HepG2 (cell line): Measurements from ENCODE around the gene FNDC3A. TPM values are rescaled to one million over a fixed set of nuclear protein-coding genes. Genes with fewer than 3 reads are reported as not detected.
A peak's percentile ranks its signal among the peaks of the same experiment; 100 is the strongest.

ENCODE experiments used
- AGO2 ChIP-seq: fragments of 200-400 bp; formaldehyde crosslinking; optimal IDR thresholded peaks from 2 replicates; pipeline ENCODE3; 2017; ENCODE audit warnings: mild to moderate bottlenecking, low read depth, low read length, moderate library complexity
- CBX1 ChIP-seq: IDR thresholded peaks from one replicate; pipeline ENCODE4 v1.6.1; 2016; ENCODE audit warnings: antibody characterized with exemption, low read depth
- CENPT ChIP-seq: sonication (generic); formaldehyde crosslinking; IDR thresholded peaks from 2 replicates; pipeline ENCODE4 v1.8.0; 2022; ENCODE audit warnings: low read depth, mild to moderate bottlenecking, moderate library complexity, missing genetic modification reagents
- DBP ChIP-seq: sonication (generic); formaldehyde crosslinking; IDR thresholded peaks from 2 replicates; pipeline ENCODE4 v1.4.0; 2020; ENCODE audit warnings: missing genetic modification reagents; ENCODE audit errors: not compliant biosample characterization
- E2F5 ChIP-seq: sonication (generic); formaldehyde crosslinking; conservative IDR thresholded peaks from 2 replicates; pipeline ENCODE4 v1.4.0; 2020; ENCODE audit warnings: missing genetic modification reagents
- HOXA3 ChIP-seq: sonication (generic); formaldehyde crosslinking; IDR thresholded peaks from 2 replicates; pipeline ENCODE4 v1.5.0; 2020; ENCODE audit warnings: missing genetic modification reagents
- LCORL ChIP-seq, 2 experiments: fragments of 450-650 bp in 1 of 2; sonication (generic) in 1 of 2; formaldehyde crosslinking in 1 of 2; IDR thresholded peaks; 2 replicates each; pipeline versions ENCODE4 v1.5.0 to v1.6.1; 2017 to 2020; ENCODE audit warnings: antibody characterized with exemption in 1 of 2, missing genetic modification reagents in 1 of 2
- MIER3 ChIP-seq: IDR thresholded peaks from 2 replicates; pipeline ENCODE4 v1.6.1; 2016; ENCODE audit warnings: missing compliant biosample characterization, borderline replicate concordance
- MTA3 ChIP-seq: sonication (generic); formaldehyde crosslinking; IDR thresholded peaks from 2 replicates; pipeline ENCODE4 v1.4.0; 2020; ENCODE audit warnings: missing genetic modification reagents
- NR2C2 ChIP-seq: sonication (generic); formaldehyde crosslinking; IDR thresholded peaks from 2 replicates; pipeline ENCODE4 v1.4.0; 2020; ENCODE audit warnings: missing genetic modification reagents, mild to moderate bottlenecking, moderate library complexity, borderline replicate concordance
- SKIL ChIP-seq: sonication (generic); formaldehyde crosslinking; IDR thresholded peaks from 2 replicates; pipeline ENCODE4 v1.8.0; 2022; ENCODE audit warnings: missing genetic modification reagents, mild to moderate bottlenecking, moderate library complexity, borderline replicate concordance
- SOX6 ChIP-seq, 2 experiments: fragments of 450-650 bp in 1 of 2; sonication (generic) in 1 of 2; formaldehyde crosslinking in 1 of 2; IDR thresholded peaks; 2 replicates each; pipeline versions ENCODE4 v1.4.0 to v1.6.1; 2017 to 2020; ENCODE audit warnings: antibody characterized with exemption in 1 of 2, mild to moderate bottlenecking in 1 of 2, missing genetic modification reagents in 1 of 2
- YEATS4 ChIP-seq: sonication (generic); formaldehyde crosslinking; IDR thresholded peaks from 2 replicates; pipeline ENCODE4 v1.4.0; 2020; ENCODE audit warnings: missing genetic modification reagents, borderline replicate concordance
- ZSCAN12 ChIP-seq: sonication (generic); formaldehyde crosslinking; IDR thresholded peaks from 2 replicates; pipeline ENCODE4 v1.9.0; 2021; ENCODE audit warnings: mild to moderate bottlenecking, missing genetic modification reagents
- polyA plus RNA-seq, 8 experiments: library from polyadenylated mRNA; depleted of rRNA in 3 of 8; stranded (reverse) in 7 of 8; unstranded in 1 of 8; fragments of >200 nt; fragmentation: Illumina TruSeq in 4 of 8; extraction: Trizol in 4 of 8; gene quantifications; 2 replicates each; pipeline versions ENCODE4 v1.2.1 to v1.2.3, GENCODE V29; 2011 to 2016; ENCODE audit warnings: low read depth in 4 of 8, missing spikeins in 1 of 8, mixed read lengths in 1 of 8; ENCODE audit not compliant: insufficient read depth in 1 of 8
- total RNA-seq, 5 experiments: library from RNA; depleted of rRNA; stranded (reverse); fragments of >200 nt; fragmentation: Illumina TruSeq; extraction: Trizol; gene quantifications; 2 replicates each; pipeline ENCODE4 v1.2.3, GENCODE V29; 2016; ENCODE audit warnings: low read depth in 1 of 5
- TF ChIP-seq, protein P1 (sequence below): sonication (generic); formaldehyde crosslinking; IDR thresholded peaks from 2 replicates; pipeline ENCODE4 v1.5.0; 2020; ENCODE audit warnings: missing genetic modification reagents
- TF ChIP-seq, protein P2 (sequence below): sonication (generic); formaldehyde crosslinking; IDR thresholded peaks from 2 replicates; pipeline ENCODE4 v1.8.0; 2023; ENCODE audit warnings: mild to moderate bottlenecking, missing genetic modification reagents
- TF ChIP-seq, protein P3 (sequence below): IDR thresholded peaks from 2 replicates; pipeline ENCODE4 v1.6.1; 2016; ENCODE audit warnings: missing compliant biosample characterization, missing genetic modification reagents, borderline replicate concordance
- TF ChIP-seq, protein P4 (sequence below): sonication (generic); formaldehyde crosslinking; conservative IDR thresholded peaks from 2 replicates; pipeline ENCODE4 v1.4.0; 2020; ENCODE audit warnings: missing genetic modification reagents

The FNDC3A gene
- total and polyA plus RNA-seq, 2 of the 13 experiments (the other 11 are each of a cell fraction or from before 2014, with no cell fraction given): 36.7 to 39.3 TPM

GRCh38 chr13:49220036-49220855 is 244.5 kb downstream of the FNDC3A start, which contains the start of gene MLNR (continued):
- TF ChIP-seq LCORL (IDR thresholded peaks at IDR 0.05) (no peak), LCORL (CRISPR knock-in tag; IDR thresholded peaks at IDR 0.05) (no peak), E2F5 (CRISPR knock-in tag) (peak; percentile 11; the same call in 1 of the 2 replicates), DBP (CRISPR knock-in tag) (peak; percentile 18), MTA3 (CRISPR knock-in tag) (no peak), CENPT (CRISPR knock-in tag) (no peak; the same call in 1 of the 2 replicates), MIER3 (CRISPR knock-in tag) (no peak), AGO2 (no peak), SOX6 (IDR thresholded peaks at IDR 0.05) (no peak), SOX6 (CRISPR knock-in tag; IDR thresholded peaks at IDR 0.05) (no peak), ZSCAN12 (CRISPR knock-in tag) (no peak), HOXA3 (CRISPR knock-in tag) (peak; percentile 67), CBX1 (no peak), YEATS4 (CRISPR knock-in tag) (peak; percentile 70), SKIL (CRISPR knock-in tag) (no peak), NR2C2 (CRISPR knock-in tag) (peak; percentile 43)
- TF ChIP-seq, protein P1, sequence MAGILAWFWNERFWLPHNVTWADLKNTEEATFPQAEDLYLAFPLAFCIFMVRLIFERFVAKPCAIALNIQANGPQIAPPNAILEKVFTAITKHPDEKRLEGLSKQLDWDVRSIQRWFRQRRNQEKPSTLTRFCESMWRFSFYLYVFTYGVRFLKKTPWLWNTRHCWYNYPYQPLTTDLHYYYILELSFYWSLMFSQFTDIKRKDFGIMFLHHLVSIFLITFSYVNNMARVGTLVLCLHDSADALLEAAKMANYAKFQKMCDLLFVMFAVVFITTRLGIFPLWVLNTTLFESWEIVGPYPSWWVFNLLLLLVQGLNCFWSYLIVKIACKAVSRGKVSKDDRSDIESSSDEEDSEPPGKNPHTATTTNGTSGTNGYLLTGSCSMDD: no peak
- TF ChIP-seq, protein P2, sequence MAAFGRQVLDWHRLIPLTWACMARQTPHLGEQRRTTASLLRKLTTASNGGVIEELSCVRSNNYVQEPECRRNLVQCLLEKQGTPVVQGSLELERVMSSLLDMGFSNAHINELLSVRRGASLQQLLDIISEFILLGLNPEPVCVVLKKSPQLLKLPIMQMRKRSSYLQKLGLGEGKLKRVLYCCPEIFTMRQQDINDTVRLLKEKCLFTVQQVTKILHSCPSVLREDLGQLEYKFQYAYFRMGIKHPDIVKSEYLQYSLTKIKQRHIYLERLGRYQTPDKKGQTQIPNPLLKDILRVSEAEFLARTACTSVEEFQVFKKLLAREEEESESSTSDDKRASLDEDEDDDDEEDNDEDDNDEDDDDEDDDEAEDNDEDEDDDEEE (CRISPR knock-in tag): no peak
- TF ChIP-seq, protein P3, sequence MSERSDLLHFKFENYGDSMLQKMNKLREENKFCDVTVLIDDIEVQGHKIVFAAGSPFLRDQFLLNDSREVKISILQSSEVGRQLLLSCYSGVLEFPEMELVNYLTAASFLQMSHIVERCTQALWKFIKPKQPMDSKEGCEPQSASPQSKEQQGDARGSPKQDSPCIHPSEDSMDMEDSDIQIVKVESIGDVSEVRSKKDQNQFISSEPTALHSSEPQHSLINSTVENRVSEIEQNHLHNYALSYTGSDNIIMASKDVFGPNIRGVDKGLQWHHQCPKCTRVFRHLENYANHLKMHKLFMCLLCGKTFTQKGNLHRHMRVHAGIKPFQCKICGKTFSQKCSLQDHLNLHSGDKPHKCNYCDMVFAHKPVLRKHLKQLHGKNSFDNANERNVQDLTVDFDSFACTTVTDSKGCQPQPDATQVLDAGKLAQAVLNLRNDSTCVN (CRISPR knock-in tag): no peak
- TF ChIP-seq, protein P4, sequence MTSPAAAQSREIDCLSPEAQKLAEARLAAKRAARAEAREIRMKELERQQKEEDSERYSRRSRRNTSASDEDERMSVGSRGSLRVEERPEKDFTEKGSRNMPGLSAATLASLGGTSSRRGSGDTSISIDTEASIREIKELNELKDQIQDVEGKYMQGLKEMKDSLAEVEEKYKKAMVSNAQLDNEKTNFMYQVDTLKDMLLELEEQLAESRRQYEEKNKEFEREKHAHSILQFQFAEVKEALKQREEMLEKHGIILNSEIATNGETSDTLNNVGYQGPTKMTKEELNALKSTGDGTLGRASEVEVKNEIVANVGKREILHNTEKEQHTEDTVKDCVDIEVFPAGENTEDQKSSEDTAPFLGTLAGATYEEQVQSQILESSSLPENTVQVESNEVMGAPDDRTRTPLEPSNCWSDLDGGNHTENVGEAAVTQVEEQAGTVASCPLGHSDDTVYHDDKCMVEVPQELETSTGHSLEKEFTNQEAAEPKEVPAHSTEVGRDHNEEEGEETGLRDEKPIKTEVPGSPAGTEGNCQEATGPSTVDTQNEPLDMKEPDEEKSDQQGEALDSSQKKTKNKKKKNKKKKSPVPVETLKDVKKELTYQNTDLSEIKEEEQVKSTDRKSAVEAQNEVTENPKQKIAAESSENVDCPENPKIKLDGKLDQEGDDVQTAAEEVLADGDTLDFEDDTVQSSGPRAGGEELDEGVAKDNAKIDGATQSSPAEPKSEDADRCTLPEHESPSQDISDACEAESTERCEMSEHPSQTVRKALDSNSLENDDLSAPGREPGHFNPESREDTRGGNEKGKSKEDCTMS (CRISPR knock-in tag): no peak
